MG63 (cell line): ENCODE data around the gene FGF1. TPM values are rescaled to one million over a fixed set of nuclear protein-coding genes. Genes with fewer than 3 reads are reported as not detected.

ENCODE experiments used
- DNase-seq: peaks from one replicate; pipeline ENCODE4 v3.0.0-alpha.2; 2020
- H3K27me3 ChIP-seq: fragments of 250-450 bp; sonication (Bioruptor Pico); 2 replicates; pipeline ENCODE4 v1.5.1; 2020; ENCODE audit warnings: mild to moderate bottlenecking, moderate library complexity
- H3K36me3 ChIP-seq: fragments of 250-450 bp; sonication (Bioruptor Pico); 2 replicates; pipeline ENCODE4 v1.5.1; 2020; ENCODE audit warnings: mild to moderate bottlenecking, moderate library complexity
- H3K4me3 ChIP-seq: fragments of 250-450 bp; sonication (Bioruptor Pico); 2 replicates; pipeline ENCODE4 v1.5.1; 2020; ENCODE audit warnings: mild to moderate bottlenecking, moderate library complexity
- H3K9me3 ChIP-seq: fragments of 250-450 bp; sonication (Bioruptor Pico); 2 replicates; pipeline ENCODE4 v1.5.1; 2020; ENCODE audit warnings: mild to moderate bottlenecking, moderate library complexity
- total RNA-seq: library from RNA; depleted of rRNA; stranded (reverse); fragments of >200 nt; shearing (Covaris generic); gene quantifications from 2 replicates; pipeline ENCODE4 v1.2.3, GENCODE V29; 2014; ENCODE audit warnings: low replicate concordance

The FGF1 gene
- total RNA-seq, 1 experiment from 2014 or later, result 1.1 TPM

GRCh38 chr5:142680605-142681259 lies 5.2 kb downstream of the FGF1 start:
- peak; percentile 53 for DNase-seq
- Histone ChIP-seq H3K9me3 (no peaks in the 10 kb centered on the region), H3K27me3 (no peaks in the 10 kb centered on the region), H3K36me3 (no peaks in the 10 kb centered on the region), H3K4me3 (no peak overlapping the region)

GRCh38 chr5:142679744-142680143 lies 6.1 kb downstream of the FGF1 start:
- Histone ChIP-seq H3K27me3 (no peaks in the 10 kb centered on the region), H3K4me3 (no peak overlapping the region), H3K9me3 (no peaks in the 10 kb centered on the region), H3K36me3 (no peaks in the 10 kb centered on the region)
- DNase-seq, result no peak

GRCh38 chr5:142678529-142678928 lies 7.4 kb downstream of the FGF1 start:
- Histone ChIP-seq H3K27me3 (no peaks in the 10 kb centered on the region), H3K9me3 (no peaks in the 10 kb centered on the region), H3K4me3 (no peak overlapping the region), H3K36me3 (no peaks in the 10 kb centered on the region)
- no peak for DNase-seq

GRCh38 chr5:142677198-142677597 lies 8.7 kb downstream of the FGF1 start:
- H3K27me3 ChIP-seq, result no peaks in the 10 kb centered on the region
- no peaks in the 10 kb centered on the region for H3K36me3 ChIP-seq
- peak; percentile 46 for DNase-seq
- H3K4me3 ChIP-seq, result no peak overlapping the region
- H3K9me3 ChIP-seq, result no peaks in the 10 kb centered on the region

GRCh38 chr5:142676318-142676717 lies 9.6 kb downstream of the FGF1 start:
- Histone ChIP-seq H3K36me3 (no peaks in the 10 kb centered on the region), H3K27me3 (no peaks in the 10 kb centered on the region), H3K4me3 (no peak overlapping the region), H3K9me3 (no peaks in the 10 kb centered on the region)
- DNase-seq, result no peak

- Histone ChIP-seq H3K4me3 (no peak overlapping the region), H3K36me3 (no peaks in the 10 kb centered on the region), H3K9me3 (no peaks in the 10 kb centered on the region), H3K27me3 (no peaks in the 10 kb centered on the region)
- peak; percentile 84 for DNase-seq
Measured at GRCh38 chr5:142674531-142675469, 11.1 kb downstream of the FGF1 start.

GRCh38 chr5:142671801-142672200 lies 14.1 kb downstream of the FGF1 start:
- DNase-seq, result no peak
- Histone ChIP-seq H3K9me3 (no peaks in the 10 kb centered on the region), H3K4me3 (no peak overlapping the region), H3K36me3 (no peaks in the 10 kb centered on the region), H3K27me3 (no peaks in the 10 kb centered on the region)

- no peak overlapping the region for H3K4me3 ChIP-seq
- no peaks in the 10 kb centered on the region for H3K36me3 ChIP-seq
- DNase-seq, result no peak
- H3K9me3 ChIP-seq, result no peaks in the 10 kb centered on the region
- H3K27me3 ChIP-seq, result no peaks in the 10 kb centered on the region
Measured at GRCh38 chr5:142671266-142671665, 14.6 kb downstream of the FGF1 start.

- no peaks in the 10 kb centered on the region for H3K36me3 ChIP-seq
- no peaks in the 10 kb centered on the region for H3K27me3 ChIP-seq
- no peak overlapping the region for H3K4me3 ChIP-seq
- H3K9me3 ChIP-seq, result no peaks in the 10 kb centered on the region
- DNase-seq, result no peak
Measured at GRCh38 chr5:142670804-142671203, 15.1 kb downstream of the FGF1 start.

GRCh38 chr5:142669477-142669876 lies 16.4 kb downstream of the FGF1 start:
- Histone ChIP-seq H3K36me3 (no peaks in the 10 kb centered on the region), H3K4me3 (no peak overlapping the region), H3K27me3 (no peaks in the 10 kb centered on the region), H3K9me3 (no peaks in the 10 kb centered on the region)
- DNase-seq, result peak; percentile 30

GRCh38 chr5:142668336-142668735 lies 17.6 kb downstream of the FGF1 start:
- Histone ChIP-seq H3K36me3 (no peaks in the 10 kb centered on the region), H3K9me3 (no peaks in the 10 kb centered on the region), H3K4me3 (no peak overlapping the region), H3K27me3 (no peaks in the 10 kb centered on the region)
- no peak for DNase-seq

GRCh38 chr5:142667831-142668230 lies 18.1 kb downstream of the FGF1 start:
- Histone ChIP-seq H3K27me3 (no peaks in the 10 kb centered on the region), H3K36me3 (no peaks in the 10 kb centered on the region), H3K4me3 (no peak overlapping the region), H3K9me3 (no peaks in the 10 kb centered on the region)
- no peak for DNase-seq

GRCh38 chr5:142664636-142665035 lies 21.3 kb downstream of the FGF1 start:
- H3K27me3 ChIP-seq, result no peaks in the 10 kb centered on the region
- no peak for DNase-seq
- H3K36me3 ChIP-seq, result no peaks in the 10 kb centered on the region
- H3K4me3 ChIP-seq, result no peak overlapping the region
- peaks cover 5% of the 10 kb centered on the region; the same call in 1 of the 2 replicates for H3K9me3 ChIP-seq

GRCh38 chr5:142664067-142664466 lies 21.8 kb downstream of the FGF1 start:
- H3K27me3 ChIP-seq, result no peaks in the 10 kb centered on the region
- H3K36me3 ChIP-seq, result no peaks in the 10 kb centered on the region
- no peak for DNase-seq
- H3K9me3 ChIP-seq, result peaks cover 5% of the 10 kb centered on the region; the same call in 1 of the 2 replicates
- H3K4me3 ChIP-seq, result no peak overlapping the region

GRCh38 chr5:142663246-142663645 lies 22.6 kb downstream of the FGF1 start:
- no peaks in the 10 kb centered on the region for H3K36me3 ChIP-seq
- no peak overlapping the region for H3K4me3 ChIP-seq
- peaks cover 5% of the 10 kb centered on the region; the same call in 1 of the 2 replicates for H3K9me3 ChIP-seq
- H3K27me3 ChIP-seq, result no peaks in the 10 kb centered on the region
- no peak for DNase-seq

GRCh38 chr5:142661957-142662356 lies 23.9 kb downstream of the FGF1 start:
- DNase-seq, result no peak
- Histone ChIP-seq H3K4me3 (no peak overlapping the region), H3K27me3 (no peaks in the 10 kb centered on the region), H3K9me3 (peaks cover 5% of the 10 kb centered on the region; the same call in 1 of the 2 replicates), H3K36me3 (no peaks in the 10 kb centered on the region)

GRCh38 chr5:142661143-142661542 lies 24.7 kb downstream of the FGF1 start:
- DNase-seq, result no peak
- Histone ChIP-seq H3K36me3 (no peaks in the 10 kb centered on the region), H3K9me3 (peaks cover 5% of the 10 kb centered on the region; the same call in 1 of the 2 replicates), H3K4me3 (no peak overlapping the region), H3K27me3 (no peaks in the 10 kb centered on the region)
